IMR-90 (cell line): ENCODE data around the gene HIVEP3. TPM values are rescaled to one million over a fixed set of nuclear protein-coding genes. Genes with fewer than 3 reads are reported as not detected.

Experiments
- ATAC-seq: fragments of 200-7000 bp; cut with Tn5 transposase; 2 replicates; pipeline ENCODE4 v1.9.1; 2020; ENCODE audit warnings: low read depth, mild to moderate bottlenecking, moderate library complexity
- BruUV-seq: library from RNA; stranded (reverse); fragments of 400-500 nt; replicated peaks from 2 replicates; lab custom pipeline; 2021; lab: Mats Ljungman, UMichigan
- CTCF ChIA-PET: fragments of 300-600 bp; formaldehyde crosslinking; extraction: SDS; loops from one replicate; lab custom pipeline; 2021; ENCODE audit warnings: antibody characterized with exemption; lab: Yijun Ruan, JAX
- POLR2A ChIA-PET: fragments of 300-600 bp; sonication (Branson Sonifier 250); formaldehyde crosslinking; loops from one replicate; lab custom pipeline; 2022; ENCODE audit warnings: antibody characterized with exemption; ENCODE audit not compliant: unreplicated experiment; lab: Charles Lee
- DNase-seq: peaks from one replicate; pipeline ENCODE4 v3.0.0; 2013
- H2AFZ ChIP-seq: replicated peaks from 2 replicates; pipeline ENCODE3; 2013; ENCODE audit warnings: low read length, mild to moderate bottlenecking; ENCODE audit not compliant: poor library complexity
- H2AK5ac ChIP-seq: 2 replicates; pipeline ENCODE4 v1.6.1; 2013; ENCODE audit warnings: low read depth, low read length, inconsistent platforms
- H2AK9ac ChIP-seq: replicated peaks from 2 replicates; pipeline ENCODE3; 2013; ENCODE audit warnings: mild to moderate bottlenecking, low read depth, low read length, moderate library complexity; ENCODE audit not compliant: poor library complexity
- H2BK120ac ChIP-seq: 2 replicates; pipeline ENCODE4 v1.6.1; 2013; ENCODE audit warnings: low read depth, low read length, inconsistent platforms
- H2BK15ac ChIP-seq: 3 replicates; pipeline ENCODE4 v1.6.1; 2013; ENCODE audit warnings: low read depth, low read length, inconsistent platforms
- H2BK20ac ChIP-seq: 2 replicates; pipeline ENCODE4 v1.6.1; 2013; ENCODE audit warnings: low read depth, mild to moderate bottlenecking, inconsistent platforms, low read length, moderate library complexity
- H2BK5ac ChIP-seq: 2 replicates; pipeline ENCODE4 v1.6.1; 2013; ENCODE audit warnings: mild to moderate bottlenecking, low read depth, low read length, inconsistent platforms; ENCODE audit not compliant: poor library complexity, severe bottlenecking
- H3K14ac ChIP-seq: replicated peaks from 2 replicates; pipeline ENCODE4 v1.6.1; 2013; ENCODE audit warnings: low read depth, low read length, inconsistent platforms
- H3K18ac ChIP-seq: 2 replicates; pipeline ENCODE4 v1.6.1; 2013; ENCODE audit warnings: low read depth, low read length, control low read depth
- H3K23ac ChIP-seq: 2 replicates; pipeline ENCODE4 v1.6.1; 2013; ENCODE audit warnings: low read depth, low read length, inconsistent platforms
- H3K27ac ChIP-seq: 2 replicates; pipeline ENCODE4 v1.5.1; 2013; ENCODE audit warnings: mild to moderate bottlenecking, control low read depth, low read length; ENCODE audit not compliant: insufficient read depth
- H3K27me3 ChIP-seq: 2 replicates; pipeline ENCODE4 v1.6.1; 2013; ENCODE audit warnings: low read length; ENCODE audit not compliant: control insufficient read depth, insufficient read depth
- H3K36me3 ChIP-seq: 2 replicates; pipeline ENCODE4 v1.6.1; 2013; ENCODE audit warnings: low read length, mixed read lengths; ENCODE audit not compliant: control insufficient read depth, insufficient read depth
- H3K4ac ChIP-seq: 2 replicates; pipeline ENCODE4 v1.6.1; 2013; ENCODE audit warnings: low read depth, low read length, inconsistent platforms
- H3K4me1 ChIP-seq: 2 replicates; pipeline ENCODE4 v1.6.1; 2013; ENCODE audit warnings: low read length, mixed read lengths; ENCODE audit not compliant: control insufficient read depth, insufficient read depth
- H3K4me2 ChIP-seq: 2 replicates; pipeline ENCODE4 v1.6.1; 2013; ENCODE audit warnings: low read depth, mild to moderate bottlenecking, control low read depth, low read length, moderate library complexity
- H3K4me3 ChIP-seq: 2 replicates; pipeline ENCODE4 v1.5.1; 2013; ENCODE audit warnings: low read depth, mild to moderate bottlenecking, control low read depth, low read length, moderate library complexity; ENCODE audit not compliant: insufficient read depth
- H3K56ac ChIP-seq: 2 replicates; pipeline ENCODE4 v1.6.1; 2013; ENCODE audit warnings: low read length, inconsistent platforms; ENCODE audit not compliant: insufficient read depth; ENCODE audit errors: extremely low read depth
- H3K79me1 ChIP-seq, 2 experiments: 2 replicates each; pipeline ENCODE4 v1.6.1; 2013; ENCODE audit warnings: low read length in 2 of 2, inconsistent platforms in 1 of 2, low read depth in 1 of 2
- H3K9ac ChIP-seq: 2 replicates; pipeline ENCODE4 v1.6.1; 2013; ENCODE audit warnings: low read depth, low read length, control low read depth
- H3K9me1 ChIP-seq: 2 replicates; pipeline ENCODE4 v1.6.1; 2013; ENCODE audit warnings: low read length, inconsistent platforms; ENCODE audit not compliant: insufficient read depth
- H3K9me3 ChIP-seq: 2 replicates; pipeline ENCODE4 v1.6.1; 2013; ENCODE audit warnings: low read length; ENCODE audit not compliant: control insufficient read depth, insufficient read depth
- H4K20me1 ChIP-seq: 2 replicates; pipeline ENCODE4 v1.6.1; 2013; ENCODE audit warnings: low read length, inconsistent platforms; ENCODE audit not compliant: insufficient read depth
- H4K5ac ChIP-seq: 2 replicates; pipeline ENCODE4 v1.6.1; 2013; ENCODE audit warnings: mild to moderate bottlenecking, low read depth, low read length, control low read depth
- H4K8ac ChIP-seq, 2 experiments: 2 replicates each; pipeline ENCODE4 v1.6.1; 2013; ENCODE audit warnings: low read depth in 2 of 2, low read length in 2 of 2, control low read depth in 1 of 2, inconsistent platforms in 1 of 2
- H4K91ac ChIP-seq: 2 replicates; pipeline ENCODE4 v1.6.1; 2013; ENCODE audit warnings: low read depth, low read length, inconsistent platforms; ENCODE audit not compliant: insufficient read depth
- BHLHE40 ChIP-seq: fragments of 150-350 bp; IDR thresholded peaks from 2 replicates; pipeline ENCODE4 v1.6.1; 2016; ENCODE audit warnings: mild to moderate bottlenecking, low read depth, low read length
- CHD1 ChIP-seq: IDR thresholded peaks from 2 replicates; pipeline ENCODE4 v1.6.1; 2012; ENCODE audit warnings: low read depth, low read length, improper control_type of control experiment
- FOS ChIP-seq: fragments of 150-350 bp; IDR thresholded peaks from 2 replicates; pipeline ENCODE4 v1.6.1; 2016; ENCODE audit warnings: low read depth, low read length
- MAFK ChIP-seq: IDR thresholded peaks from 2 replicates; pipeline ENCODE4 v1.6.1; 2012; ENCODE audit warnings: low read depth, low read length, improper control_type of control experiment
- MXI1 ChIP-seq: IDR thresholded peaks from 2 replicates; pipeline ENCODE4 v1.6.1; 2012; ENCODE audit warnings: low read depth, mild to moderate bottlenecking, low read length, moderate library complexity, borderline replicate concordance
- NFE2L2 ChIP-seq: fragments of 150-350 bp; IDR thresholded peaks from 2 replicates; pipeline ENCODE4 v1.6.1; 2016; ENCODE audit warnings: low read depth, mild to moderate bottlenecking, low read length
- POLR2A ChIP-seq: IDR thresholded peaks from 2 replicates; pipeline ENCODE4 v1.6.1; 2012; ENCODE audit warnings: mild to moderate bottlenecking, low read depth, low read length
- RAD21 ChIP-seq: IDR thresholded peaks from 2 replicates; pipeline ENCODE4 v1.6.1; 2012; ENCODE audit warnings: low read length, improper control_type of control experiment
- RCOR1 ChIP-seq: IDR thresholded peaks from 2 replicates; pipeline ENCODE4 v1.6.1; 2012; ENCODE audit warnings: mild to moderate bottlenecking, low read length, improper control_type of control experiment; ENCODE audit not compliant: insufficient replicate concordance
- RFX5 ChIP-seq: IDR thresholded peaks from 2 replicates; pipeline ENCODE4 v1.8.0; 2012; ENCODE audit warnings: low read depth, mild to moderate bottlenecking, low read length, moderate library complexity
- SMC3 ChIP-seq: fragments of 150-350 bp; IDR thresholded peaks from 2 replicates; pipeline ENCODE4 v1.6.1; 2016; ENCODE audit warnings: low read depth, mild to moderate bottlenecking, antibody characterized with exemption, low read length, moderate library complexity
- WGBS, 2 experiments: methylation state at CpG; one replicate each; pipeline versions ENCODE4 v1.1.5 to v1.1.7; 2013; ENCODE audit warnings: missing lambda C conversion rate in 2 of 2; ENCODE audit not compliant: insufficient read length in 1 of 2; ENCODE audit errors: extremely low coverage in 2 of 2; 5-methylcytosine and 5-hydroxymethylcytosine counted together
- dilution Hi-C: fragments of 300-500 bp; cut with HindIII; formaldehyde crosslinking; loops from one replicate; pipeline ENCODE4 v1.14.3; 2018; ENCODE audit warnings: low sequenced_read_pairs; ENCODE audit not compliant: unreplicated experiment
- in situ Hi-C: fragments of 300-500 bp; cut with MboI; formaldehyde crosslinking; loops from 3 replicates; pipeline ENCODE4 v1.14.3; 2019; ENCODE audit warnings: low sequenced_read_pairs, inconsistent platforms, mixed read lengths
- intact Hi-C: fragments of 100-400 bp; cut with micrococcal nuclease; formaldehyde crosslinking; loops from 2 replicates; pipeline ENCODE4 v1.10.0; 2022
- polyA plus RNA-seq, 3 experiments: library from polyadenylated mRNA; depleted of rRNA; stranded (reverse); fragments of >200 nt; gene quantifications; 2 replicates each; pipeline ENCODE4 v1.2.3, GENCODE V29; 2012; ENCODE audit warnings: low replicate concordance in 1 of 3
- total RNA-seq: library from RNA; depleted of rRNA; stranded (reverse); fragments of >200 nt; gene quantifications from 2 replicates; pipeline ENCODE4 v1.2.3, GENCODE V29; 2012
- TF ChIP-seq, protein P1 (sequence below): fragments of 150-350 bp; IDR thresholded peaks from 2 replicates; pipeline ENCODE4 v1.6.1; 2017; ENCODE audit warnings: mild to moderate bottlenecking, antibody characterized with exemption, low read length, low read depth
- TF ChIP-seq, protein P2 (sequence below): conservative IDR thresholded peaks from 2 replicates; pipeline ENCODE4 v1.5.1; 2012; ENCODE audit warnings: mild to moderate bottlenecking, low read depth, low read length, improper control_type of control experiment
- TF ChIP-seq, protein P3 (sequence below): fragments of 150-350 bp; IDR thresholded peaks from 2 replicates; pipeline ENCODE4 v1.6.1; 2016; ENCODE audit warnings: low read depth, mild to moderate bottlenecking, low read length, moderate library complexity, borderline replicate concordance

Gene HIVEP3
- total and polyA plus RNA-seq, 2 of the 4 experiments (the other 2 are of a cell fraction) = 1.4 to 4.0 TPM

DNA sequence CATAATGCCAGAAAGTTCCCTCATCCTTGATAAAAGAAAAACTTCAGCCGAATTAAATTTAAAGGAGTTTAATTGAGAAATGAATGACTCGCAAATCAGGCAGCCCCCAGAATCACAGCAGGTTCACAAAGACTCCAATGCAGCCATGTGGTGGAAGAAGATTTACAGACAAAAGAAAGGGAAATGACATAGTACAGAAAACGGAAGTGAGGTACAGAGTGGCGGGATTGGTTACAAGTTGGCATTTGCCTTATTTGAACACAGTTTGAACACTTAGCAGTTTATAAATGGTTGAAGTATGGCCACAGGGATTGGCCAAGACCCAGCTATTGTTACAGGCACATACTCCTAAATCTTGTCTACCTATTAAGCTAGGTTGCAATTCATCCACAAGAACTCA, 46.6 kb downstream of the HIVEP3 start:
- Histone ChIP-seq H2BK120ac (no peak overlapping the region), H3K18ac (no peak overlapping the region), H2AFZ (no peak overlapping the region), H2BK20ac (no peak overlapping the region), H3K9ac (no peak overlapping the region), H3K4me2 (no peak overlapping the region), H4K8ac (no peak overlapping the region), H4K5ac (no peak overlapping the region), H3K79me1 (no peaks in the 10 kb centered on the region; a peak in 1 of 4 replicates), H4K91ac (no peak overlapping the region), H3K14ac (no peak overlapping the region), H3K23ac (no peak overlapping the region), H2BK15ac (no peak overlapping the region), H2AK9ac (no peak overlapping the region), H4K20me1 (no peaks in the 10 kb centered on the region), H3K4me3 (no peak overlapping the region), H2BK5ac (no peak overlapping the region), H3K9me3 (no peaks in the 10 kb centered on the region), H3K4me1 (peaks cover 4% of the 10 kb centered on the region), H3K56ac (no peak overlapping the region), H2AK5ac (no peak overlapping the region), H3K27me3 (peaks cover 1% of the 10 kb centered on the region; the same call in 1 of the 2 replicates), H3K36me3 (no peaks in the 10 kb centered on the region), H3K4ac (no peak overlapping the region), H3K9me1 (peaks cover 4% of the 10 kb centered on the region; the same call in 1 of the 2 replicates), H3K27ac (no peak overlapping the region)
- WGBS, 2 experiments = no CpG with 5 or more reads among the region's 4 CpGs
- intact Hi-C loops = no loop called here
- ChIA-PET CTCF (no interaction called here), POLR2A (no interaction called here)
- no peak for ATAC-seq
- no TSS peak for BruUV-seq
- in situ Hi-C loops = no loop called here
- DNase-seq = no peak
- TF ChIP-seq CHD1 (no peak), RFX5 (no peak), MXI1 (no peak), FOS (no peak), POLR2A (no peak), SMC3 (no peak), RCOR1 (no peak), MAFK (no peak), NFE2L2 (no peak), RAD21 (no peak), BHLHE40 (no peak)
- TF ChIP-seq, protein P1, sequence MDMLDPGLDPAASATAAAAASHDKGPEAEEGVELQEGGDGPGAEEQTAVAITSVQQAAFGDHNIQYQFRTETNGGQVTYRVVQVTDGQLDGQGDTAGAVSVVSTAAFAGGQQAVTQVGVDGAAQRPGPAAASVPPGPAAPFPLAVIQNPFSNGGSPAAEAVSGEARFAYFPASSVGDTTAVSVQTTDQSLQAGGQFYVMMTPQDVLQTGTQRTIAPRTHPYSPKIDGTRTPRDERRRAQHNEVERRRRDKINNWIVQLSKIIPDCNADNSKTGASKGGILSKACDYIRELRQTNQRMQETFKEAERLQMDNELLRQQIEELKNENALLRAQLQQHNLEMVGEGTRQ = no peak
- TF ChIP-seq, protein P2, sequence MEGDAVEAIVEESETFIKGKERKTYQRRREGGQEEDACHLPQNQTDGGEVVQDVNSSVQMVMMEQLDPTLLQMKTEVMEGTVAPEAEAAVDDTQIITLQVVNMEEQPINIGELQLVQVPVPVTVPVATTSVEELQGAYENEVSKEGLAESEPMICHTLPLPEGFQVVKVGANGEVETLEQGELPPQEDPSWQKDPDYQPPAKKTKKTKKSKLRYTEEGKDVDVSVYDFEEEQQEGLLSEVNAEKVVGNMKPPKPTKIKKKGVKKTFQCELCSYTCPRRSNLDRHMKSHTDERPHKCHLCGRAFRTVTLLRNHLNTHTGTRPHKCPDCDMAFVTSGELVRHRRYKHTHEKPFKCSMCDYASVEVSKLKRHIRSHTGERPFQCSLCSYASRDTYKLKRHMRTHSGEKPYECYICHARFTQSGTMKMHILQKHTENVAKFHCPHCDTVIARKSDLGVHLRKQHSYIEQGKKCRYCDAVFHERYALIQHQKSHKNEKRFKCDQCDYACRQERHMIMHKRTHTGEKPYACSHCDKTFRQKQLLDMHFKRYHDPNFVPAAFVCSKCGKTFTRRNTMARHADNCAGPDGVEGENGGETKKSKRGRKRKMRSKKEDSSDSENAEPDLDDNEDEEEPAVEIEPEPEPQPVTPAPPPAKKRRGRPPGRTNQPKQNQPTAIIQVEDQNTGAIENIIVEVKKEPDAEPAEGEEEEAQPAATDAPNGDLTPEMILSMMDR = no peak
- TF ChIP-seq, protein P3, sequence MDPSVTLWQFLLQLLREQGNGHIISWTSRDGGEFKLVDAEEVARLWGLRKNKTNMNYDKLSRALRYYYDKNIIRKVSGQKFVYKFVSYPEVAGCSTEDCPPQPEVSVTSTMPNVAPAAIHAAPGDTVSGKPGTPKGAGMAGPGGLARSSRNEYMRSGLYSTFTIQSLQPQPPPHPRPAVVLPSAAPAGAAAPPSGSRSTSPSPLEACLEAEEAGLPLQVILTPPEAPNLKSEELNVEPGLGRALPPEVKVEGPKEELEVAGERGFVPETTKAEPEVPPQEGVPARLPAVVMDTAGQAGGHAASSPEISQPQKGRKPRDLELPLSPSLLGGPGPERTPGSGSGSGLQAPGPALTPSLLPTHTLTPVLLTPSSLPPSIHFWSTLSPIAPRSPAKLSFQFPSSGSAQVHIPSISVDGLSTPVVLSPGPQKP = no peak
- dilution Hi-C loops = no loop called here
